ENCODE measurements around the gene UMPS.

DNA sequence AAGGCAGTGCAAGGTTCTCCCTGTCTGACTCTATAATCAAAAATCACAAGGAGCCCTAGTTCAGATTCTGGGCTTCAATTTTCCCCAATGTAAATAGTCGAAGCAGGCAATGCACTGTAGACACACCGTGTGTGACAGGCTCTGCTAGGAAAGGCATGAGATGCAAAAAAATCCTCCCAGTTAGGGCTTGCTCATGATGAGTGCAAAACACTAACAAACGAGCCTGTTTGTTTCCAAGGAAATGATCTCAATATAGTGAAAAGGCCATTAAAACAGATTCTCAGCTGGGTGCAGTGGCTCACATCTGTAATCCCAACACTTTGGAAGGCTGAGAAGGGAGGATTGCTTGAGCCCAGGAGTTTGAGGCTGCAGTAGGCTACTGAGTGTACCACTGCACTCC is 55.7 kb downstream of the UMPS start:
- TF ChIP-seq, protein P1, sequence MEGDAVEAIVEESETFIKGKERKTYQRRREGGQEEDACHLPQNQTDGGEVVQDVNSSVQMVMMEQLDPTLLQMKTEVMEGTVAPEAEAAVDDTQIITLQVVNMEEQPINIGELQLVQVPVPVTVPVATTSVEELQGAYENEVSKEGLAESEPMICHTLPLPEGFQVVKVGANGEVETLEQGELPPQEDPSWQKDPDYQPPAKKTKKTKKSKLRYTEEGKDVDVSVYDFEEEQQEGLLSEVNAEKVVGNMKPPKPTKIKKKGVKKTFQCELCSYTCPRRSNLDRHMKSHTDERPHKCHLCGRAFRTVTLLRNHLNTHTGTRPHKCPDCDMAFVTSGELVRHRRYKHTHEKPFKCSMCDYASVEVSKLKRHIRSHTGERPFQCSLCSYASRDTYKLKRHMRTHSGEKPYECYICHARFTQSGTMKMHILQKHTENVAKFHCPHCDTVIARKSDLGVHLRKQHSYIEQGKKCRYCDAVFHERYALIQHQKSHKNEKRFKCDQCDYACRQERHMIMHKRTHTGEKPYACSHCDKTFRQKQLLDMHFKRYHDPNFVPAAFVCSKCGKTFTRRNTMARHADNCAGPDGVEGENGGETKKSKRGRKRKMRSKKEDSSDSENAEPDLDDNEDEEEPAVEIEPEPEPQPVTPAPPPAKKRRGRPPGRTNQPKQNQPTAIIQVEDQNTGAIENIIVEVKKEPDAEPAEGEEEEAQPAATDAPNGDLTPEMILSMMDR (IDR thresholded peaks at IDR 0.05; ENCODE audit: insufficient read depth, low read depth, low read length): no peak
- TF ChIP-seq EZH2 (IDR thresholded peaks at IDR 0.05; ENCODE audit: insufficient read depth, low read length): no peak
